ENCODE data around the gene FUT8.

- TF ChIP-seq CTCF (IDR thresholded peaks at IDR 0.05) (no peak), EZH2 (IDR thresholded peaks at IDR 0.05; ENCODE audit: borderline replicate concordance, insufficient read depth, low read depth, low read length, poor library complexity, severe bottlenecking) (no peak)
These were observed 82.7 kb downstream of the FUT8 start for GRCh38 chr14:65495196-65495595.
